GM12874 (cell line): ENCODE results near the gene STX1B.

Experiments used
- CTCF ChIP-seq: IDR thresholded peaks from 2 replicates; pipeline ENCODE4 v1.5.1; 2011; ENCODE audit warnings: low read depth, mild to moderate bottlenecking, control low read depth, low read length, moderate library complexity; ENCODE audit not compliant: insufficient read depth

Gene STX1B

GRCh38 chr16:30976486-30976885 is 34.0 kb downstream of the STX1B start:
- no peak for TF ChIP-seq CTCF

GRCh38 chr16:30974348-30974747 is 36.1 kb downstream of the STX1B start:
- TF ChIP-seq CTCF: no peak

- 0 out of 2 replicates have a peak, but pooled peaks have one; percentile 1 for TF ChIP-seq CTCF
Measured at GRCh38 chr16:30972872-30973271, 37.6 kb downstream of the STX1B start.

- TF ChIP-seq CTCF: no peak
Measured at GRCh38 chr16:30971298-30971697, 39.1 kb downstream of the STX1B start.

- no peak for TF ChIP-seq CTCF
Measured at GRCh38 chr16:30969246-30969842, 41.1 kb downstream of the STX1B start.

GRCh38 chr16:30967795-30968194 is 42.6 kb downstream of the STX1B start:
- TF ChIP-seq CTCF: no peak

GRCh38 chr16:30966033-30966619 is 44.3 kb downstream of the STX1B start:
- TF ChIP-seq CTCF: no peak
